ENCODE results near the gene MRPL17. TPM values are rescaled to one million over a fixed set of nuclear protein-coding genes. Genes with fewer than 3 reads are reported as not detected.
A peak's percentile ranks its signal among the peaks of the same experiment; 100 is the strongest.

The MRPL17 gene
- total RNA-seq, 1 donor: 29.7 TPM

DNA sequence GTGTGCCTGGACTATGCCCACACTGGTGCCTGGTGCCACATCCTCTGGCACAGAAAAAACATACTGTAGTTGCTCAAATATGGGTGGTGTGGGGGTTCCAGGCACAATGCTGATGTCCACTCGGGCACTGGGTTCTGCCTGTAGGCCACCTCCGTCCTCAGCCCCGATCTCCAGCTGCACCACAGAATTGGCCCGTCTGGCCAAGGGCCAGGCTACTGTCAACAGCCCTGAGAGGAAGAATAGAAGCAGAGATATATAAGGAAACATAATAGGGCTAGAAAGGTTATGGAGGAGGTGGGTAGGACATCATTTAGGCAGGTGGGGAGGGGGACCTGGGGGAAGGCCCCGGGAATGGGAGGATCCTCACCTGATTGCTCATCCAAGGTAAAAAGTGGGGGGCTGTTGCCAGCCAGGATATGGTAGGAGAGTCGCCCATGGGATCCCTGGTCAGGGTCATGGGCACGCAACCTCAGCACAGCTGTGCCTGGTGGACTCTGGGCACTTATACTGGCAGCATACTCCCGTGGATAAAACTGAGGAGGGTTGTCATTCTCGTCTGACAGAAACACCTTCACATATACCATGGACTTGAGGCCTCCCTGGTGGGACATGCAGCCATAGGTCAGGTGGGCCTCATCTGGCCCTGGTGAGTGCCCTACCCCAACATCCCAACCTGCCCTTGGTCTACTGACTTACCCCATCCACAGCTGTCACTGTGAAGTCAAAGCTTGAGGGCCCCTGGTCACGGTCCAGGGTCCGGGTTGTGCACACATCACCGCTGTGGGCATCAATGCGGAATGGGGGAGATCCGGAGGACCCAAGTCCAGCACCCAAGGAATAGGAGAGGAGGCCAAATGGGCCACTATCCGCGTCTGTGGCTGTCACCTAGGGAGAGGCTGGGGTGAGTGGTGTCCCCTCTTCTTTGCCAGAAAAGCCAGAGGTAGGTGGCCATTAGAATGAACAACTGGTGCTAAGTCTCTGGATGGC lies 49.4 kb downstream of the MRPL17 start:
- Histone ChIP-seq H3K79me2 (ENCODE audit: insufficient read depth, low read length) (no peaks in the 10 kb centered on the region), H3K4me2 (ENCODE audit: insufficient read depth, low read length) (no peak overlapping the region), H3K9me3 (ENCODE audit: low read depth, low read length) (no peaks in the 10 kb centered on the region), H4K20me1 (ENCODE audit: insufficient read depth, low read length) (no peaks in the 10 kb centered on the region), H2AFZ (ENCODE audit: low read length) (no peak overlapping the region), H3K36me3 (ENCODE audit: insufficient read depth, low read length) (no peaks in the 10 kb centered on the region), H3K4me3 (ENCODE audit: insufficient read depth, low read length) (no peak overlapping the region), H3K27me3 (ENCODE audit: insufficient read depth, low read length) (no peaks in the 10 kb centered on the region), H3K27ac (ENCODE audit: low read depth, low read length) (no peak overlapping the region), H3K4me1 (ENCODE audit: insufficient read depth, low read length) (peaks cover 21% of the 10 kb centered on the region)
- peak; percentile 73 for DNase-seq (ENCODE audit: insufficient read length, low spot score, missing footprints)
- TF ChIP-seq, protein P1, sequence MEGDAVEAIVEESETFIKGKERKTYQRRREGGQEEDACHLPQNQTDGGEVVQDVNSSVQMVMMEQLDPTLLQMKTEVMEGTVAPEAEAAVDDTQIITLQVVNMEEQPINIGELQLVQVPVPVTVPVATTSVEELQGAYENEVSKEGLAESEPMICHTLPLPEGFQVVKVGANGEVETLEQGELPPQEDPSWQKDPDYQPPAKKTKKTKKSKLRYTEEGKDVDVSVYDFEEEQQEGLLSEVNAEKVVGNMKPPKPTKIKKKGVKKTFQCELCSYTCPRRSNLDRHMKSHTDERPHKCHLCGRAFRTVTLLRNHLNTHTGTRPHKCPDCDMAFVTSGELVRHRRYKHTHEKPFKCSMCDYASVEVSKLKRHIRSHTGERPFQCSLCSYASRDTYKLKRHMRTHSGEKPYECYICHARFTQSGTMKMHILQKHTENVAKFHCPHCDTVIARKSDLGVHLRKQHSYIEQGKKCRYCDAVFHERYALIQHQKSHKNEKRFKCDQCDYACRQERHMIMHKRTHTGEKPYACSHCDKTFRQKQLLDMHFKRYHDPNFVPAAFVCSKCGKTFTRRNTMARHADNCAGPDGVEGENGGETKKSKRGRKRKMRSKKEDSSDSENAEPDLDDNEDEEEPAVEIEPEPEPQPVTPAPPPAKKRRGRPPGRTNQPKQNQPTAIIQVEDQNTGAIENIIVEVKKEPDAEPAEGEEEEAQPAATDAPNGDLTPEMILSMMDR (IDR thresholded peaks at IDR 0.05; ENCODE audit: extremely low read depth, low read depth, low read length): no peak

DNA sequence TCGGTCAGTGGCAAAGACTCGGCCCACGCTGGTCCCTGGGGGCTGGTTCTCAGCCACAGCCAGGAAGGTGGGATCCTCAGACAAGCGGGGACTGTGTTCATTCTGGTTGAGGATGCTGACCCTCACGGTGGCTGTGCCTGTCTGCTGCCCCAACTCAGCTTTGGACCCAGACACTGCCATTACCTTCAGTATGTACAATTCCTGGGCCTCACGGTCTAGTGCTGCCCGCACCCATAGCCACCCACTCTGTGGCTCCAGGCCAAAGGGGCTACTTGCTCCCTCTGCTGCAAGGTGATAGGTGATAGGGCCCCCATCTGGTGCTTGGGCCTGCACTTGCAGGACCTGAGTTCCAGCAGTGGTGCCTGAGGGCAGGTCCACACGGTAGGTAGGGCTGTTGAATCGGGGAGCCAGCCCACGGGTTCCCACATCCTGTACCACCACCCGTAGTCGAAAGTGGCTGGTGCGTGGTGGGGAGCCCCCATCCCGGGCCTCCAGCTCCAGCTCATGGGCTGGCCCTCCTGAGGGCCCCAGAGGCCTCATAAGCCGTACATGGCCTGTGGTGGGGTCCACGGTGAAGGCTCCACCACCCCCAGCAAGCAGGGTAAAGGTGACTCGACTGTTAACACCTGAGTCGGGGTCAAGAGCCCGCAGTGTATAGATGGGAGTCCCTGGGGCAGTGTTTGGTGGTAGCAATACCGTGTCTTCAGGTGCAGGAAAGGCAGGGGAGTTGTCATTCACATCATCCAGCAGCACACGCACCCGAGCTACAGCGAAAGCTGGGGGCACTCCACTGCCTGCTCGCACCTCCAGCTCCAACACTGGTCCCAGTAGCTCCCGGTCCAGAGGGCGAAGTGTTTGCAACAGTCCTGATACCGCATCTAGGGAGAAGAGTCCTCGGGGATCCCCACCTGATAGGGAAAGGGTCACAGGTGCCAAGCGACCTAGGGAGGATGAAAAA lies 50.7 kb downstream of the MRPL17 start:
- no peaks in the 10 kb centered on the region for H4K20me1 ChIP-seq (ENCODE audit: insufficient read depth, low read length)
- H3K4me2 ChIP-seq (ENCODE audit: insufficient read depth, low read length): no peak overlapping the region
- no peak overlapping the region for H3K27ac ChIP-seq (ENCODE audit: low read depth, low read length)
- no peaks in the 10 kb centered on the region for H3K9me3 ChIP-seq (ENCODE audit: low read depth, low read length)
- H3K4me1 ChIP-seq (ENCODE audit: insufficient read depth, low read length): peaks cover 8% of the 10 kb centered on the region
- H3K4me3 ChIP-seq (ENCODE audit: insufficient read depth, low read length): no peak overlapping the region
- TF ChIP-seq, protein P1 (IDR thresholded peaks at IDR 0.05; ENCODE audit: extremely low read depth, low read depth, low read length): no peak
- DNase-seq (ENCODE audit: insufficient read length, low spot score, missing footprints): peak; percentile 68
- H2AFZ ChIP-seq (ENCODE audit: low read length): no peak overlapping the region
- no peaks in the 10 kb centered on the region for H3K27me3 ChIP-seq (ENCODE audit: insufficient read depth, low read length)
- H3K36me3 ChIP-seq (ENCODE audit: insufficient read depth, low read length): no peaks in the 10 kb centered on the region
- no peaks in the 10 kb centered on the region for H3K79me2 ChIP-seq (ENCODE audit: insufficient read depth, low read length)

DNA sequence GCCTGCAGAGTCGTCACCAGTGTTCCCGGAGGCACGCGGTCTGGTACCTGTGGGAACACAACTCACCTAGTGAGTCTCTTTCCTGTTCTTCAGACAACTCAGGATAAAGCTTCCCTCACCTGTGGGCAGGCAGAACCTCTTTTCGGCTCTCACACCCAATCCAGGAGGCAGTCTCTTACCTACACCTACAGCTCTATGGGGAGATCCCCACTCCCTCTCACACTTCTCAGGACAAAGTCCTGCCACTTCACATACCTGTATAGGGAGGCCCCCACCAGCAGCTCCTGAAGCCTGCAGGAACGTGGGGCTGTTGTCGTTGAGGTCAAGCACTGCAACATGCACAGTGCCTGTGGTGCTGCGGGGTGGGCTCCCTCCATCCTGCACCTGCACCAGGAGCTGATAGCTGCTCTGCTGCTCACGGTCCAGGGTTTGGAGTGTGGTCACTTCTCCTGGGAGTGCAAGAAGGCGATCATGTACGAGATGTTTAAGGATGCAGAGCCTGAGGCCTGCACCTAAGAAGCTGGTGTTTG lies 51.7 kb downstream of the MRPL17 start:
- Histone ChIP-seq H3K4me1 (ENCODE audit: insufficient read depth, low read length) (peaks cover 8% of the 10 kb centered on the region), H4K20me1 (ENCODE audit: insufficient read depth, low read length) (no peaks in the 10 kb centered on the region), H2AFZ (ENCODE audit: low read length) (no peak overlapping the region), H3K27me3 (ENCODE audit: insufficient read depth, low read length) (no peaks in the 10 kb centered on the region), H3K4me3 (ENCODE audit: insufficient read depth, low read length) (no peak overlapping the region), H3K79me2 (ENCODE audit: insufficient read depth, low read length) (no peaks in the 10 kb centered on the region), H3K4me2 (ENCODE audit: insufficient read depth, low read length) (no peak overlapping the region), H3K36me3 (ENCODE audit: insufficient read depth, low read length) (no peaks in the 10 kb centered on the region), H3K9me3 (ENCODE audit: low read depth, low read length) (no peaks in the 10 kb centered on the region), H3K27ac (ENCODE audit: low read depth, low read length) (no peak overlapping the region)
- peak; percentile 91 for DNase-seq (ENCODE audit: insufficient read length, low spot score, missing footprints)
- TF ChIP-seq, protein P1 (IDR thresholded peaks at IDR 0.05; ENCODE audit: extremely low read depth, low read depth, low read length): no peak
